Spleen (tissue), 11 donors: ENCODE results near the gene RPS6KA2. TPM values are rescaled to one million over a fixed set of nuclear protein-coding genes. Genes with fewer than 3 reads are reported as not detected.

ENCODE experiments used
- DNase-seq: peaks from one replicate; pipeline ENCODE4 v3.0.0-alpha.2; 2020
- H3K27ac ChIP-seq, 8 donors: fragments of 200-600 bp; sonication (generic) in 7 of 8; 1 replicate in 4 of 8; 2 replicates in 4 of 8; pipeline versions ENCODE4 v1.5.0 to v1.8.0; 2016 to 2021; ENCODE audit warnings: inconsistent platforms in 4 of 8, mild to moderate bottlenecking in 4 of 8, moderate library complexity in 1 of 8
- H3K27me3 ChIP-seq, 7 donors: fragments of 200-600 bp; sonication (generic) in 6 of 7; replicated peaks in 1 of 7; 1 replicate in 4 of 7; 2 replicates in 3 of 7; pipeline versions ENCODE4 v1.5.0 to v1.8.0; 2016 to 2021; ENCODE audit warnings: inconsistent platforms in 3 of 7, mild to moderate bottlenecking in 1 of 7
- H3K36me3 ChIP-seq, 6 donors: fragments of 200-600 bp; sonication (generic) in 5 of 6; 1 replicate in 4 of 6; 2 replicates in 2 of 6; pipeline versions ENCODE4 v1.5.0 to v1.8.0; 2016 to 2021; ENCODE audit warnings: inconsistent platforms in 2 of 6
- H3K4me1 ChIP-seq, 6 donors: fragments of 200-600 bp; sonication (generic) in 5 of 6; 1 replicate in 3 of 6; 2 replicates in 3 of 6; pipeline versions ENCODE4 v1.5.0 to v1.8.0; 2016 to 2021; ENCODE audit warnings: inconsistent platforms in 3 of 6
- H3K4me3 ChIP-seq, 8 donors: fragments of 200-600 bp; sonication (generic) in 7 of 8; 1 replicate in 4 of 8; 2 replicates in 4 of 8; pipeline versions ENCODE4 v1.5.0 to v1.8.0; 2016 to 2021; ENCODE audit warnings: inconsistent platforms in 4 of 8, mild to moderate bottlenecking in 4 of 8, moderate library complexity in 2 of 8
- H3K9me3 ChIP-seq, 8 donors: fragments of 200-600 bp; sonication (generic) in 7 of 8; 1 replicate in 4 of 8; 2 replicates in 4 of 8; pipeline versions ENCODE4 v1.5.0 to v1.8.0; 2016 to 2021; ENCODE audit warnings: inconsistent platforms in 4 of 8
- POLR2A ChIP-seq, 3 donors: fragments of 450-650 bp; IDR thresholded peaks; one replicate each; pipeline ENCODE4 v1.5.1; 2017; ENCODE audit warnings: antibody characterized with exemption in 3 of 3, mild to moderate bottlenecking in 1 of 3
- POLR2AphosphoS5 ChIP-seq, 3 donors: sonication (generic); formaldehyde crosslinking; IDR thresholded peaks; one replicate each; pipeline ENCODE4 v1.5.1; 2017; ENCODE audit warnings: antibody characterized with exemption in 3 of 3
- WGBS, 5 donors: extraction: QIAGEN DNeasy Blood & Tissue Kit in 3 of 5; methylation state at CpG; one replicate each; pipeline versions ENCODE4 v1.1.5 to v1.1.7; 2013 to 2018; 5-methylcytosine and 5-hydroxymethylcytosine counted together
- intact Hi-C: fragments of 100-400 bp; cut with DNase I; formaldehyde crosslinking; loops from one replicate; pipeline ENCODE4 v1.15.0; 2023; ENCODE audit warnings: low total_unique reads
- polyA plus RNA-seq, 3 donors: library from polyadenylated mRNA; stranded (reverse); fragments of 200-250 nt; gene quantifications; one replicate each; pipeline ENCODE4 v1.2.1, GENCODE V29; 2013
- total RNA-seq, 7 donors: library from RNA; depleted of rRNA in 3 of 7; stranded (reverse); fragments of >200 nt in 3 of 7; fragmentation: NEBNext Ultra II Directional in 4 of 7; extraction: Animal tissue kit (Norgen Biotek cat#: 25700) in 4 of 7; gene quantifications; one replicate each; pipeline versions ENCODE4 v1.1.0 to v1.2.1, GENCODE V29; 2016 to 2021
- TF ChIP-seq, protein P1 (sequence below), 11 experiments: fragments of 200-600 bp in 7 of 11; fragments of 450-650 bp in 4 of 11; sonication (generic) in 4 of 11; IDR thresholded peaks in 8 of 11; conservative IDR thresholded peaks in 3 of 11; 1 replicate in 7 of 11; 2 replicates in 4 of 11; pipeline versions ENCODE4 v1.4.0 to v1.8.0; 2016 to 2021; ENCODE audit warnings: antibody characterized with exemption in 11 of 11, inconsistent platforms in 4 of 11, mild to moderate bottlenecking in 1 of 11
- donor health status: healthy with polysubstance abuse.
- donor health status: DM: no; HTN: no; CAD: no; lungs with moderate emphysema.
- donor health status: DM: no; HTN: no; CAD: no.
- donor health status: Bipolar disorder and iron deficiency.
- donor health status: healthy.
- donor health status: DM: no; HTN: no; CAD: no.
- donor health status: DM: yes; HTN: yes; CAD: no.

Gene RPS6KA2
- total and polyA plus RNA-seq, 10 donors: 7.6 to 123 (median 58.1) TPM

DNA sequence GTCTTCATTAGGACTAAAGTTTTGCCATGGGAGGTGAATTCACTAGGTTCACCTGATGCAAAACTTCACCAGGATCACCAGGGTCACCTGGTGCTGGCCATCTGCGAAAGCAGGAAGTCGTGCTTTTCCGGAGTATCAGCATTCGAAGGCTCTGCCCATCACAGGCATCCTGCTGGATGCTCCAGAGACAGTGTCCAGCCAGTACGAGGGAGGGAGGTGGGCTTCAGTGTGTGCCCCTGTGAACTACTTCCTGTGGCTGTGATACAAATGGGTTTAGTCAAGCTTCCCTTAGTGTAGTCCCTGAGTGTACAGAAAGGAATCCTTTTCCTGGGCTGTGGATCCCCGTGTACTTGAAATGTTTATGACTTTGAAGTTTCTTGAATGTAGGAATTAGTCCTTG, 3.4 kb upstream of the RPS6KA2 start:
- Histone ChIP-seq H3K27ac (peak overlapping the region in 4 of 8 donors; percentile 23 to 92 (median 68)), H3K9me3 (no peaks in the 10 kb centered on the region), H3K27me3 (peaks cover 0 to 52% (median 5%) of the 10 kb centered on the region in 7 donors), H3K4me1 (peaks cover 14 to 72% (median 28%) of the 10 kb centered on the region in 6 donors), H3K36me3 (no peaks in the 10 kb centered on the region), H3K4me3 (no peak overlapping the region)
- no peak for DNase-seq
- WGBS, 5 donors: 52 to 69% (median 66%) methylated on average over 6 of the region's 6 CpGs
- TF ChIP-seq POLR2AphosphoS5 (IDR thresholded peaks at IDR 0.05): peak in 2 of 3 donors; percentile 27 to 43
- no peak for TF ChIP-seq POLR2A (IDR thresholded peaks at IDR 0.05)
- intact Hi-C loops: no loop called here

DNA sequence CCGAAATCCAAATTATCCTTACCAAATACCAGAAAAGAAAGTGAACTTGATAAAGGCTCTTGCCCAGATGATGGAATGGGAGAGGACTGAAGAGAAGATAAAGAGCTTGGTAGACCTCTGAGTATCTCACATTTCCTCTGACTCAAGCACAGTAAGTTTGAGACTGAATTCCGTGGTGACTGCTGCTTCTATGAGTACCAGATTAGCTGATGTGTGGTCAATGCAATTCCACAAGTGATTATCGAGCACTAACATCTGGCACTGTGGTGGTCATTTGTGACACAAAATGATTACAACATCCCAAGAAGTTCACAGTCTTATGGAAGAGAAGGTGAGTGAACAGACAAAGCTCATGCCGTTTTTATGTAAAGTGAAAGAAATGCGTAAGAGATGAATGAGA, 2.6 kb upstream of the RPS6KA2 start:
- H3K4me3 ChIP-seq: no peak overlapping the region
- H3K9me3 ChIP-seq: no peaks in the 10 kb centered on the region
- TF ChIP-seq, protein P1, sequence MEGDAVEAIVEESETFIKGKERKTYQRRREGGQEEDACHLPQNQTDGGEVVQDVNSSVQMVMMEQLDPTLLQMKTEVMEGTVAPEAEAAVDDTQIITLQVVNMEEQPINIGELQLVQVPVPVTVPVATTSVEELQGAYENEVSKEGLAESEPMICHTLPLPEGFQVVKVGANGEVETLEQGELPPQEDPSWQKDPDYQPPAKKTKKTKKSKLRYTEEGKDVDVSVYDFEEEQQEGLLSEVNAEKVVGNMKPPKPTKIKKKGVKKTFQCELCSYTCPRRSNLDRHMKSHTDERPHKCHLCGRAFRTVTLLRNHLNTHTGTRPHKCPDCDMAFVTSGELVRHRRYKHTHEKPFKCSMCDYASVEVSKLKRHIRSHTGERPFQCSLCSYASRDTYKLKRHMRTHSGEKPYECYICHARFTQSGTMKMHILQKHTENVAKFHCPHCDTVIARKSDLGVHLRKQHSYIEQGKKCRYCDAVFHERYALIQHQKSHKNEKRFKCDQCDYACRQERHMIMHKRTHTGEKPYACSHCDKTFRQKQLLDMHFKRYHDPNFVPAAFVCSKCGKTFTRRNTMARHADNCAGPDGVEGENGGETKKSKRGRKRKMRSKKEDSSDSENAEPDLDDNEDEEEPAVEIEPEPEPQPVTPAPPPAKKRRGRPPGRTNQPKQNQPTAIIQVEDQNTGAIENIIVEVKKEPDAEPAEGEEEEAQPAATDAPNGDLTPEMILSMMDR (IDR thresholded peaks at IDR 0.05 in 8 of 11, conservative IDR thresholded peaks at IDR 0.05 in 3 of 11): no peak
- TF ChIP-seq POLR2AphosphoS5 (IDR thresholded peaks at IDR 0.05) (no peak), POLR2A (IDR thresholded peaks at IDR 0.05) (no peak)
- H3K36me3 ChIP-seq: no peaks in the 10 kb centered on the region
- no peak for DNase-seq
- H3K27me3 ChIP-seq: peaks cover 0 to 56% (median 5%) of the 10 kb centered on the region in 7 donors
- peaks cover 14 to 72% (median 30%) of the 10 kb centered on the region in 6 donors for H3K4me1 ChIP-seq
- WGBS, 5 donors: 71 to 80% (median 76%) methylated on average over 5 of the region's 5 CpGs
- H3K27ac ChIP-seq: peak overlapping the region in 4 of 8 donors; percentile 86 to 92 (median 90)
- intact Hi-C loops: no loop called here

DNA sequence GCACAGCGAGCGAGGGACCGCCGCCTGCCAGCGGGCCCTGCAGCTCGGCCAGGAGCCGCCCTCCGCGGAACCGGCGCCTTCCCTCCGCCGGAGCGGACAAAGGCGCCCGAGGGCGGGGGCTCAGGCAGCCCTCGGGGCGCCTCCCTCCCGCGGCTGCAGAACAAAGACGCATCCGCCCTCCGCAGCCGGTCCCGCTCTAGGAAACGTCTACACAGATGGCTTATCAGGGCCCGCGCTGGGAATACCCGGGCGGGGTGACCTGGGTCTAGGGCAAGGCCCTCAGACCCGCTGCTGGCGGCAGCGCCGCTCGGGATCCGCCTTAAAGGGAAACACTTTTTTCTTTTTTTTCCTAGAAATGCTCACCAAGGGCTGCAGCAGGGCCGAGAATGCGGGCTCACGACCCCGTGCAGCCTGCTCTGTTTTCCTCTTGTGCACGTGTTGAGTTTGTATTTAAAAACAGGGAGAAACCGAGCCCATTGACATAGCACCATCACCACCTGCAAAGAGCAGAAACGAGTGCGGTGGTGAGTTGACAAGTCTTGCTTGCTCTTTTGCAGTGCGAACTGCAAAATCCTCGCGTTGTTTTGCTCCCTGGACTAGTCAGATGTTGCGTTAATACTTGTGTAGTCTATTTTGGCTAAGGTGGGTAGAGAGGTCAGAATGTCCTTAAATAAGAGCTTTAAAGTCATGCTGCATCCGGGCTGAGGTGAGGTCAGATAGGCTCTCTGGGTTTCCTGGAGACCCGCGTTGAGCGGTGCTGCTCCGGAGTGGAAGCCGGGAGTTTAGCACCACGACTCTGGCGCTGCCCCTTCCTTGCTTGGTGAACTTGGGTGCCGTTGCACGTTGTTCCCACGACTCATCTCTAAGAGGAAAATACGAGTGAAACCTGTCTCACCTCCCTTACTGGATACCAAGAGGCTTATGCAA, 1.1 kb upstream of the RPS6KA2 start:
- Histone ChIP-seq H3K4me3 (peak overlapping the region; percentile 17 to 96 (median 74)), H3K36me3 (no peaks in the 10 kb centered on the region), H3K4me1 (peaks cover 14 to 72% (median 34%) of the 10 kb centered on the region in 6 donors), H3K27me3 (peaks cover 0 to 56% (median 5%) of the 10 kb centered on the region in 7 donors), H3K27ac (peak overlapping the region; percentile 73 to 92 (median 90)), H3K9me3 (no peaks in the 10 kb centered on the region)
- whole genome bisulfite sequencing, 5 donors: 0 to 3% (median 1%) methylated on average over 51 to 61 of the region's 61 CpGs
- intact Hi-C loops: no loop called here
- peak; percentile 95 for DNase-seq
- TF ChIP-seq, protein P1 (IDR thresholded peaks at IDR 0.05 in 8 of 11, conservative IDR thresholded peaks at IDR 0.05 in 3 of 11): peak in 1 of 11 experiments; percentile 3
- TF ChIP-seq POLR2AphosphoS5 (IDR thresholded peaks at IDR 0.05) (peak; percentile 81 to 87 (median 85)), POLR2A (IDR thresholded peaks at IDR 0.05) (no peak)

DNA sequence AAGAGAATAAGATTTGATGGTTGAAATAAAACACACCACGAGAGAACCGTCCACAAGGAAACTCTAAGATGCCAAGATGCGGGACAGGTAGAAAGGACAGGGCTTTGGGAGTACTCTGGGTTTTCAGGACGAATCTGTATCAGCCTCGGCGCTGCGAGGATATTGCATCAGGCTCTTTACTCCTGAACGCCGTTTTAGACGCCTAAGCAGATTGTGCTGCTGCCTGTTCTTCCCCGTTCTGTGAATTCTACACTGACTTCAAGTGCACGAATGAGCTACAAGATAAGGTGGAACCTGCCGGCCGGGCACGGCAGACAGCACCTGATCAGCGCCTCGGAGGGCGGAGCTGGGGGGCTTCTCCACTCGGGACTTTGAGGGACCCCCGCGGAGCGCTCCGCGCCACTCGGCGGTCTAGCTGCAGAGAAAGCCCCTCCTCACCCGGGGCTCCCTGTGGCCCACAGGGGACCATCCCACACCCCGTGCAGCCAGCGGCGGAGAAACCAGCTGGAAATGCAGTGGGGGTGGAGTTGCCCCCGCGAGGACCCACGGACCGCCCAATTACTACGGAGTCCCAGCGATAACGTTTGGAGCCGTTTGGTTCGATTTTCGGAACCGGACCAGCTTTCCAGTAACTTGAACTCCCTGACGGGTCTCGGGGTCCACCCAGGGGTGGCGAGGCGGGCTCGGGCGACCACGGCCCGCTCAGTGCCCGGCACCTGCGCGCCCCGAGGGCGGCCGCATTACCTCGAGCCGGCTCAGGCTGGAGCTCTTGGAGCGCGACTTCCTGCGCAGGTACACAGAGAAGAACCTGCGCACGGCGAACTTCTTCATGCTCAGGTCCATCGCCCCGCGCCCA, 646 bp downstream of the RPS6KA2 start:
- peak overlapping the region; percentile 64 to 91 (median 84) for H3K27ac ChIP-seq
- intact Hi-C loops: no loop called here
- H3K4me3 ChIP-seq: peak overlapping the region; percentile 52 to 96 (median 79)
- DNase-seq: peak; percentile 91
- 2 to 8% (median 3%) methylated on average over 18 to 66 of the region's 66 CpGs for WGBS, 5 donors
- peak in 1 of 3 donors; percentile 37 for TF ChIP-seq POLR2AphosphoS5 (IDR thresholded peaks at IDR 0.05)
- no peak for TF ChIP-seq POLR2A (IDR thresholded peaks at IDR 0.05)
- peaks cover 0 to 49% (median 5%) of the 10 kb centered on the region in 7 donors for H3K27me3 ChIP-seq
- no peaks in the 10 kb centered on the region for H3K9me3 ChIP-seq
- H3K4me1 ChIP-seq: peaks cover 14 to 80% (median 37%) of the 10 kb centered on the region in 6 donors
- H3K36me3 ChIP-seq: no peaks in the 10 kb centered on the region
